SK-N-SH (cell line): Measurements from ENCODE around the gene C1orf174. TPM values are rescaled to one million over a fixed set of nuclear protein-coding genes. Genes with fewer than 3 reads are reported as not detected.

ENCODE experiments used
- CTCF ChIA-PET: fragments of 300-600, 350-600 bp; formaldehyde crosslinking; extraction: SDS; loops from one replicate; lab custom pipeline; 2021; lab: Yijun Ruan, JAX
- POLR2A ChIA-PET: fragments of 350-600 bp; sonication (Branson Sonifier 250); formaldehyde crosslinking; extraction: SDS; loops from one replicate; lab custom pipeline; 2020; ENCODE audit warnings: antibody characterized with exemption, inconsistent platforms; lab: Yijun Ruan, JAX
- DNase-seq: peaks from one replicate; pipeline ENCODE4 v3.0.0; 2012
- H2AFZ ChIP-seq: fragments of 200-600 bp; sonication (generic); 2 replicates; pipeline ENCODE4 v1.8.1; 2016; ENCODE audit warnings: antibody characterized with exemption, mild to moderate bottlenecking, low read depth
- H3F3A ChIP-seq: fragments of 200-600 bp; sonication (generic); replicated peaks from 2 replicates; pipeline ENCODE3; 2016; ENCODE audit warnings: antibody characterized with exemption, mild to moderate bottlenecking; ENCODE audit not compliant: insufficient read depth
- H3K27ac ChIP-seq, 2 experiments: fragments of 200-500 bp in 1 of 2; fragments of 200-600 bp in 1 of 2; sonication (Bioruptor generic) in 1 of 2; sonication (generic), shearing (Covaris generic) in 1 of 2; 2 replicates each; pipeline versions ENCODE4 v1.5.1 to v1.6.1; 2014 to 2016; ENCODE audit warnings: low read depth in 2 of 2, inconsistent platforms in 1 of 2, low read length in 1 of 2, mild to moderate bottlenecking in 1 of 2, mixed read lengths in 1 of 2
- H3K27me3 ChIP-seq: fragments of 200-600 bp; sonication (generic), shearing (Covaris generic); 2 replicates; pipeline ENCODE4 v1.6.1; 2016; ENCODE audit warnings: mixed run types; ENCODE audit not compliant: insufficient read depth
- H3K36me3 ChIP-seq, 2 experiments: fragments of 200-500 bp in 1 of 2; fragments of 200-600 bp in 1 of 2; sonication (Bioruptor generic) in 1 of 2; sonication (generic) in 1 of 2; replicated peaks in 1 of 2; 2 replicates each; pipeline versions ENCODE3 to v1.5.1; 2014 to 2016; ENCODE audit warnings: low read length in 1 of 2, mild to moderate bottlenecking in 1 of 2; ENCODE audit not compliant: insufficient read depth in 2 of 2, control insufficient read depth in 1 of 2
- H3K4me1 ChIP-seq, 2 experiments: fragments of 200-500 bp in 1 of 2; fragments of 200-600 bp in 1 of 2; sonication (Bioruptor generic) in 1 of 2; sonication (generic), shearing (Covaris generic) in 1 of 2; 2 replicates each; pipeline versions ENCODE4 v1.5.1 to v1.6.1; 2014 to 2016; ENCODE audit warnings: low read depth in 1 of 2, low read length in 1 of 2, mixed run types in 1 of 2; ENCODE audit not compliant: insufficient read depth in 2 of 2, control insufficient read depth in 1 of 2
- H3K4me2 ChIP-seq: fragments of 200-600 bp; sonication (generic), shearing (Covaris generic); 2 replicates; pipeline ENCODE4 v1.6.1; 2017; ENCODE audit warnings: mixed run types
- H3K4me3 ChIP-seq, 2 experiments: fragments of 200-500 bp in 1 of 2; fragments of 200-600 bp in 1 of 2; sonication (Bioruptor generic) in 1 of 2; sonication (generic), shearing (Covaris generic) in 1 of 2; 2 replicates each; pipeline versions ENCODE4 v1.5.1 to v1.8.1; 2014 to 2016; ENCODE audit warnings: low read depth in 2 of 2, inconsistent platforms in 1 of 2, low read length in 1 of 2, mild to moderate bottlenecking in 1 of 2, mixed read lengths in 1 of 2, moderate library complexity in 1 of 2
- H3K79me2 ChIP-seq: fragments of 200-600 bp; sonication (generic); 2 replicates; pipeline ENCODE4 v1.8.1; 2017; ENCODE audit warnings: mild to moderate bottlenecking; ENCODE audit not compliant: insufficient read depth
- H3K9ac ChIP-seq: fragments of 200-600 bp; sonication (generic); 2 replicates; pipeline ENCODE4 v1.6.1; 2017; ENCODE audit warnings: mixed run types
- H3K9me2 ChIP-seq: fragments of 200-600 bp; sonication (generic); 2 replicates; pipeline ENCODE4 v1.6.1; 2017; ENCODE audit warnings: mixed run types
- H3K9me3 ChIP-seq: fragments of 200-600 bp; sonication (generic); 2 replicates; pipeline ENCODE4 v1.6.1; 2017; ENCODE audit warnings: mixed run types, mild to moderate bottlenecking, moderate library complexity
- H4K20me1 ChIP-seq: fragments of 200-600 bp; sonication (generic); 2 replicates; pipeline ENCODE4 v1.6.1; 2017; ENCODE audit warnings: mild to moderate bottlenecking, mixed run types; ENCODE audit not compliant: insufficient read depth
- FOXJ3 ChIP-seq: sonication (generic); formaldehyde crosslinking; IDR thresholded peaks from 2 replicates; pipeline ENCODE4 v1.5.1; 2020; ENCODE audit warnings: mild to moderate bottlenecking, missing genetic modification reagents
- GABPA ChIP-seq: IDR thresholded peaks from 2 replicates; pipeline ENCODE4 v1.4.0; 2012; ENCODE audit warnings: low read depth, mild to moderate bottlenecking
- MAX ChIP-seq: IDR thresholded peaks from 2 replicates; pipeline ENCODE4 v1.4.0; 2012; ENCODE audit warnings: low read depth
- NRF1 ChIP-seq: IDR thresholded peaks from 2 replicates; pipeline ENCODE4 v1.6.1; 2012; ENCODE audit warnings: low read depth, mild to moderate bottlenecking, low read length
- PBX3 ChIP-seq: IDR thresholded peaks from 2 replicates; pipeline ENCODE4; 2012
- RXRA ChIP-seq: IDR thresholded peaks from 2 replicates; pipeline ENCODE4 v1.4.0; 2012; ENCODE audit warnings: low read depth, mild to moderate bottlenecking, borderline replicate concordance
- TCF12 ChIP-seq: IDR thresholded peaks from 2 replicates; pipeline ENCODE4 v1.4.0; 2012
- TEAD4 ChIP-seq: IDR thresholded peaks from 2 replicates; pipeline ENCODE4 v1.4.0; 2012; ENCODE audit warnings: mild to moderate bottlenecking, borderline replicate concordance; ENCODE audit not compliant: insufficient read depth
- USF2 ChIP-seq: fragments of 150-350 bp; IDR thresholded peaks from 2 replicates; pipeline ENCODE4 v1.6.1; 2017; ENCODE audit warnings: antibody characterized with exemption, low read length, low read depth, borderline replicate concordance
- WGBS: methylation state at CpG from one replicate; pipeline ENCODE4 v1.1.6; 2017; ENCODE audit warnings: low lambda C conversion rate; 5-methylcytosine and 5-hydroxymethylcytosine counted together
- polyA plus RNA-seq, 3 experiments: library from polyadenylated mRNA; depleted of rRNA; stranded (reverse); fragments of >200 nt; gene quantifications; 2 replicates each; pipeline ENCODE4 v1.2.3, GENCODE V29; 2012

C1orf174 gene
- polyA plus RNA-seq, 1 of the 3 experiments (the other 2 are of a cell fraction), result 21.4 TPM

GRCh38 chr1:3872546-3872945 is 27.5 kb downstream of the C1orf174 start:
- no peak for TF ChIP-seq MAX
- ChIA-PET POLR2A (interaction anchor here (0.6 kb wide), 1 partner anchor 294 kb away, joined by 3 read pairs; no protein-coding TSS in a partner anchor), CTCF (no interaction called here)
- no peak overlapping the region for H3K4me3 ChIP-seq
- peaks cover 0 to 15% of the 10 kb centered on the region in 2 experiments for H3K36me3 ChIP-seq
- 85% methylated on average over 4 of the region's 8 CpGs for WGBS
- H3K4me2 ChIP-seq, result no peak overlapping the region
- no peak overlapping the region for H3K9ac ChIP-seq
- H3K27ac ChIP-seq, result no peak overlapping the region
- H3K9me2 ChIP-seq, result no peaks in the 10 kb centered on the region
- H3K4me1 ChIP-seq, result no peaks in the 10 kb centered on the region
- no peaks in the 10 kb centered on the region for H3K9me3 ChIP-seq
- no peak overlapping the region for H2AFZ ChIP-seq
- no peaks in the 10 kb centered on the region for H3K79me2 ChIP-seq
- no peaks in the 10 kb centered on the region for H3K27me3 ChIP-seq
- H4K20me1 ChIP-seq, result no peaks in the 10 kb centered on the region
- no peak for DNase-seq
- peaks cover 3% of the 10 kb centered on the region for H3F3A ChIP-seq

GRCh38 chr1:3871451-3871805 is 28.6 kb downstream of the C1orf174 start:
- WGBS, result 87% methylated on average over 7 of the region's 7 CpGs

More at GRCh38 chr1:3871451-3871805, 28.6 kb downstream of the C1orf174 start:
- H3K4me3 ChIP-seq, result no peak overlapping the region
- peaks cover 0 to 15% of the 10 kb centered on the region in 2 experiments for H3K36me3 ChIP-seq
- no peak for DNase-seq
- no peak overlapping the region for H2AFZ ChIP-seq
- no peaks in the 10 kb centered on the region for H3K9me3 ChIP-seq
- no peaks in the 10 kb centered on the region for H3K9me2 ChIP-seq
- H3K27me3 ChIP-seq, result no peaks in the 10 kb centered on the region
- peaks cover 3% of the 10 kb centered on the region for H3F3A ChIP-seq
- no peak overlapping the region for H3K27ac ChIP-seq
- ChIA-PET CTCF (no interaction called here), POLR2A (no interaction called here)
- no peak overlapping the region for H3K4me2 ChIP-seq
- H3K4me1 ChIP-seq, result no peaks in the 10 kb centered on the region
- no peaks in the 10 kb centered on the region for H4K20me1 ChIP-seq
- no peaks in the 10 kb centered on the region for H3K79me2 ChIP-seq
- H3K9ac ChIP-seq, result no peak overlapping the region
- no peak for TF ChIP-seq NRF1
- no peak for TF ChIP-seq RXRA
- no peak for TF ChIP-seq FOXJ3
- no peak for TF ChIP-seq USF2
- no peak for TF ChIP-seq TEAD4
- no peak for TF ChIP-seq PBX3
- no peak for TF ChIP-seq GABPA
- no peak for TF ChIP-seq TCF12
